Dendritic cell treated with granulocyte-macrophage colony-stimulating factor and Interleukin-4, amounts not matched to agents 40 ng/mL and 50 ng/mL, for 4 days (primary cell): ENCODE data around the gene GLUD1.
"Not testable (repeated sequence)": the region's sequence is repeated elsewhere in the genome, so short reads cannot be mapped to it uniquely, and the experiment has no call there.

Experiments used
- H3K27ac Mint-ChIP-seq: one replicate; pipeline ENCODE4 v1.8.0; 2022; ENCODE audit warnings: mild to moderate bottlenecking, mixed read lengths
- H3K27me3 Mint-ChIP-seq: one replicate; pipeline ENCODE4 v1.8.0; 2022; ENCODE audit warnings: mild to moderate bottlenecking, mixed read lengths
- H3K36me3 Mint-ChIP-seq: one replicate; pipeline ENCODE4 v1.8.0; 2022; ENCODE audit warnings: low read depth, mixed read lengths
- H3K4me1 Mint-ChIP-seq: one replicate; pipeline ENCODE4 v1.8.0; 2022; ENCODE audit warnings: low read depth, mixed read lengths
- H3K4me3 Mint-ChIP-seq: one replicate; pipeline ENCODE4 v1.8.0; 2022; ENCODE audit warnings: mild to moderate bottlenecking, moderate library complexity, mixed read lengths
- H3K9me3 Mint-ChIP-seq: one replicate; pipeline ENCODE4 v1.8.0; 2022; ENCODE audit warnings: mixed read lengths
- intact Hi-C: fragments of 100-400 bp; cut with micrococcal nuclease; formaldehyde crosslinking; loops from one replicate; pipeline ENCODE4 v1.15.0; 2022

Gene GLUD1

GRCh38 chr10:87094373-87095235, at the start of gene GLUD1, which contains the start of gene SHLD2:
Gene GLUD1, minus strand, starts transcription at chr10:87094843. Its CDS starts 74 bp downstream, at chr10:87094769.
Gene SHLD2, plus strand, starts transcription at chr10:87095206. Its CDS starts 56,149 bp downstream, at chr10:87151355.
- no peaks in the 10 kb centered on the region for H3K9me3 Mint-ChIP-seq
- peak within 1 kb of the TSS; percentile 87 for H3K4me3 Mint-ChIP-seq
- H3K27ac Mint-ChIP-seq, result peak within 1 kb of the TSS; percentile 92
- H3K36me3 Mint-ChIP-seq, result peaks cover 65% of the 10 kb centered on the region
- H3K27me3 Mint-ChIP-seq, result no peaks in the 10 kb centered on the region
- intact Hi-C loops, result loop anchor here (2.0 kb wide), 1 partner anchor 40 kb away; no protein-coding TSS in a partner anchor
- H3K4me1 Mint-ChIP-seq, result peaks cover 41% of the 10 kb centered on the region

GRCh38 chr10:87143109-87143418, 48.4 kb upstream of the GLUD1 start:
- H3K9me3 Mint-ChIP-seq, H3K27ac Mint-ChIP-seq, intact Hi-C loops: not testable (repeated sequence)

GRCh38 chr10:87142230-87143108, 47.8 kb upstream of the GLUD1 start:
- H3K4me3 Mint-ChIP-seq, H3K27me3 Mint-ChIP-seq, H3K4me1 Mint-ChIP-seq, intact Hi-C loops, H3K27ac Mint-ChIP-seq, H3K36me3 Mint-ChIP-seq, H3K9me3 Mint-ChIP-seq: not testable (repeated sequence)

More at GRCh38 chr10:87143109-87143418, 48.4 kb upstream of the GLUD1 start:
- H3K4me3 Mint-ChIP-seq, H3K36me3 Mint-ChIP-seq, H3K27me3 Mint-ChIP-seq, H3K4me1 Mint-ChIP-seq: not testable (repeated sequence)

- H3K27ac Mint-ChIP-seq, H3K4me1 Mint-ChIP-seq, H3K4me3 Mint-ChIP-seq, intact Hi-C loops, H3K27me3 Mint-ChIP-seq: not testable (repeated sequence)
- Mint-ChIP-seq H3K36me3 (peaks cover 26% of the 10 kb centered on the region), H3K9me3 (peaks cover 14% of the 10 kb centered on the region)
Observed at GRCh38 chr10:87137478-87137877, 42.8 kb upstream of the GLUD1 start.

GRCh38 chr10:87134440-87134839, 39.8 kb upstream of the GLUD1 start:
- peaks cover 14% of the 10 kb centered on the region for H3K9me3 Mint-ChIP-seq
- H3K27ac Mint-ChIP-seq, H3K27me3 Mint-ChIP-seq, H3K4me3 Mint-ChIP-seq, intact Hi-C loops, H3K4me1 Mint-ChIP-seq: not testable (repeated sequence)
- H3K36me3 Mint-ChIP-seq, result peaks cover 35% of the 10 kb centered on the region

GRCh38 chr10:87133936-87134335, 39.3 kb upstream of the GLUD1 start:
- H3K27me3 Mint-ChIP-seq, H3K4me1 Mint-ChIP-seq, intact Hi-C loops, H3K27ac Mint-ChIP-seq, H3K4me3 Mint-ChIP-seq: not testable (repeated sequence)
- H3K36me3 Mint-ChIP-seq, result peaks cover 38% of the 10 kb centered on the region
- H3K9me3 Mint-ChIP-seq, result peaks cover 14% of the 10 kb centered on the region

- Mint-ChIP-seq H3K4me1 (peaks cover 10% of the 10 kb centered on the region), H3K36me3 (peaks cover 34% of the 10 kb centered on the region)
- H3K27me3 Mint-ChIP-seq, H3K9me3 Mint-ChIP-seq, intact Hi-C loops, H3K27ac Mint-ChIP-seq, H3K4me3 Mint-ChIP-seq: not testable (repeated sequence)
Observed at GRCh38 chr10:87132176-87132575, 37.5 kb upstream of the GLUD1 start.

GRCh38 chr10:87127607-87128156, 33.0 kb upstream of the GLUD1 start:
- H3K27ac Mint-ChIP-seq, H3K4me3 Mint-ChIP-seq, H3K4me1 Mint-ChIP-seq, intact Hi-C loops, H3K9me3 Mint-ChIP-seq, H3K27me3 Mint-ChIP-seq: not testable (repeated sequence)
- peaks cover 20% of the 10 kb centered on the region for H3K36me3 Mint-ChIP-seq

- H3K36me3 Mint-ChIP-seq, result peaks cover 25% of the 10 kb centered on the region
- H3K4me3 Mint-ChIP-seq, intact Hi-C loops, H3K4me1 Mint-ChIP-seq, H3K27ac Mint-ChIP-seq, H3K27me3 Mint-ChIP-seq, H3K9me3 Mint-ChIP-seq: not testable (repeated sequence)
Observed at GRCh38 chr10:87127048-87127447, 32.4 kb upstream of the GLUD1 start.

- H3K27me3 Mint-ChIP-seq, H3K4me1 Mint-ChIP-seq, intact Hi-C loops, H3K9me3 Mint-ChIP-seq, H3K4me3 Mint-ChIP-seq, H3K27ac Mint-ChIP-seq: not testable (repeated sequence)
- H3K36me3 Mint-ChIP-seq, result peaks cover 21% of the 10 kb centered on the region
Observed at GRCh38 chr10:87123351-87123750, 28.7 kb upstream of the GLUD1 start.

GRCh38 chr10:87119029-87119428, 24.4 kb upstream of the GLUD1 start:
- H3K4me3 Mint-ChIP-seq, H3K4me1 Mint-ChIP-seq, H3K27ac Mint-ChIP-seq, H3K9me3 Mint-ChIP-seq, H3K27me3 Mint-ChIP-seq, intact Hi-C loops: not testable (repeated sequence)
- peaks cover 36% of the 10 kb centered on the region for H3K36me3 Mint-ChIP-seq

GRCh38 chr10:87118122-87118521, 23.5 kb upstream of the GLUD1 start:
- intact Hi-C loops, H3K27ac Mint-ChIP-seq, H3K4me3 Mint-ChIP-seq, H3K4me1 Mint-ChIP-seq, H3K27me3 Mint-ChIP-seq, H3K9me3 Mint-ChIP-seq: not testable (repeated sequence)
- peaks cover 43% of the 10 kb centered on the region for H3K36me3 Mint-ChIP-seq

- Mint-ChIP-seq H3K4me3 (no peak overlapping the region), H3K27me3 (no peaks in the 10 kb centered on the region), H3K9me3 (no peaks in the 10 kb centered on the region), H3K36me3 (peaks cover 78% of the 10 kb centered on the region), H3K27ac (peak overlapping the region; percentile 27), H3K4me1 (peaks cover 9% of the 10 kb centered on the region)
- intact Hi-C loops, result no loop called here
Observed at GRCh38 chr10:87105446-87106124, 10.9 kb upstream of the GLUD1 start.

GRCh38 chr10:87104727-87105126, 10.1 kb upstream of the GLUD1 start:
- H3K27me3 Mint-ChIP-seq, H3K27ac Mint-ChIP-seq, H3K4me3 Mint-ChIP-seq, H3K4me1 Mint-ChIP-seq, intact Hi-C loops, H3K9me3 Mint-ChIP-seq: not testable (repeated sequence)
- peaks cover 81% of the 10 kb centered on the region for H3K36me3 Mint-ChIP-seq
